NCI-H1048 (cell line): ENCODE measurements around the gene C10orf62.
"Not testable (repeated sequence)": the region's sequence is repeated elsewhere in the genome, so short reads cannot be mapped to it uniquely, and the experiment has no call there.

ENCODE experiments used
- DNase-seq: peaks from one replicate; lab custom pipeline; 2025; lab: John Stamatoyannopoulos, UW

C10orf62 gene

DNA sequence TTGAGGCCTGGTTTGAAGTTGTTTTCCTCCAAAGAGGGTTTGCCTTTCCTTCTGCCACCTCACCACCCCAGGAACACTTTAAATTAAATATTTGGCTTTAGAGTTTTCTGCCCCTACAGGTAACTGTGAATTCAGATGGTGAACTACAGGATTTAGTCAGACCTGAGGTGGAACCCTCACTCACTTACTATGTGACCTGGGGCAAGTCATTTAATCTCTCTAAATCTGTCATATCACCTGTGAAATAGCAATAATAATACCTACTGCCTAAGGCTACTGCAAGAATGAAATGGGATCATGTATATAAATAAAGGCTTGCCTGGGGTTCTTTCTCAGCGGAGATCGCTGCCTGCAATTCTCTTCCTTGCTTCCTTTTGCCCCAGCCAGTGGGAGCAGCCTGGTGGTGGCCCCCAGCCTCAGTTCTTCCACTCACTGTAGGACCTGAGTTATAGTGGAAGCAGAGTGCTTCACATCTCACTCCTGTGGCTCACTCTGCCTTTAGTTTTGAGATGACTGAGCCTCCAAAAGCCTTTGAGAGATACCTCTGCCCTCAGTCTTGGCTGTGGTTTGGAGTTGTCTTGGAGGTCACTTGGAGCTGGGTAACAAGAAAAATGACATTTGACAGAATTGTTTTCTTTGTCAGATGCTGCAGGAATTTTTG is 23.1 kb upstream of the C10orf62 start:
- no peak for DNase-seq

DNA sequence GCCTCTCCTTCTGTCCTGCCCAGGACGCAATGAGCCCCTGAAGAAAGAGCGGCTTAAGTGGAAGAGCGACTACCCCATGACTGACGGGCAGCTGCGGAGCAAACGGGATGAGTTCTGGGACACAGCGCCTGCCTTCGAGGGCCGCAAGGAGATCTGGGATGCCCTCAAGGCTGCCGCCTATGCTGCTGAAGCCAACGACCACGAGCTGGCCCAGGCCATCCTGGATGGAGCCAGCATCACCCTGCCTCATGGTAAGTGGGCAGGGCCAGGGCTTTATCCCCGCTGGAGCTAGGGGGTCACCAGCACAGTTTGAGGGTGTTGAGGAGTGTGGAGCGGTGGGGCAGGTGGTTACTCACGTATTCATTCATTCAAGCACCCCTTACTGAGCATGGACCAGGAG is 21.6 kb upstream of the C10orf62 start:
- no peak for DNase-seq

DNA sequence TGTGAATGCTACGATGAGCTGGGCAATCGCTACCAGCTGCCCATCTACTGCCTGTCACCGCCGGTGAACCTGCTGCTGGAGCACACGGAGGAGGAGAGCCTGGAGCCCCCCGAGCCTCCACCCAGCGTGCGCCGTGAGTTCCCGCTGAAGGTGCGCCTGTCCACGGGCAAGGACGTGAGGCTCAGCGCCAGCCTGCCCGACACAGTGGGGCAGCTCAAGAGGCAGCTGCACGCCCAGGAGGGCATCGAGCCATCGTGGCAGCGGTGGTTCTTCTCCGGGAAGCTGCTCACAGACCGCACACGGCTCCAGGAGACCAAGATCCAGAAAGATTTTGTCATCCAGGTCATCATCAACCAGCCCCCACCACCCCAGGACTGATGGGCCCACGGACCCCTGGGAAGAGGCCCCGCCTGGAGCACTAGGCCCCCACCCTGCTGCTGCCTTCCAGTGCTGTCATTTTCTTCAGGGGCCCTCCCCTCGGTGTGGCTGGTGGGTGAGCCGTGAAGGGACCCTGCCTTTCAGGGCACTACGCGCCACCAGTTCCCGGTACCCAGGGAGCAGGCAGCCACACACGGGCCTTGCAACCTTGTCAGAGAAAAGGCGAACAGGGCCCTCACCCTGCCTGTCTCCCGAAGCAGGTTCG is 19.3 kb upstream of the C10orf62 start:
- no peak for DNase-seq

DNA sequence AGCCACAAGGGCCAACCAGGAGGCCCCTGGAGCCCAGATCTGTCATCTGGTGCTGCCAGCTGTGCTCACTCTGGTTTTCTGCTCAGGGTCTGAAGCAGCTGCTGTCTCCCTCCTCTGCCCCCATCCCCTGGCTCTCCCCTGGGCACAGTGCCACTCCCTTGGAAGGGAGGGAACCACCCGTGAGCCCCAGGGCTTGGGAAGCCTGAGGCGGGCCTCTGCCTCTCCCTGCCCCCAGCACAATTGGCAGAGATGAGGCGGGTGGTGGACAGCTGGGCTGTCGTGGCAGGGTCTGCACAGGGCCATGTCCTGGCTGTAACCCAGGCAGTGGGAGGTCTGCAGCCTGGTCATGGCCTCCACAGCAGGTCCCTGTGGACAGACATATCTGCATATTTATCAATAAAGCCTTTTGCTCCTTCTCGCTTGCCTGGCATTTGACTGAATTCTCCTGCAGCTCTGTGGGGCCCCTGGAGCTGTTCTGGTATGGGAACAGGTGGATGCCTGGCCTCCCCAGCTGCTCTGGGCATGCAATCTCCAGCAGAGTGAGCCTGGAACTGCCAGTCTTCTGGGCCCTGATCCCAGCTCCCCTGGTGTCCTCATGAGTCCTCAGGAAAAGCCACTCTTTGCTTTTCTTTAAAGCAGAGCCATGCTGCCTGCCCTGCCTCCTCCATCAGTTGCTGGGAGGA is 18.6 kb upstream of the C10orf62 start:
- no peak for DNase-seq

DNA sequence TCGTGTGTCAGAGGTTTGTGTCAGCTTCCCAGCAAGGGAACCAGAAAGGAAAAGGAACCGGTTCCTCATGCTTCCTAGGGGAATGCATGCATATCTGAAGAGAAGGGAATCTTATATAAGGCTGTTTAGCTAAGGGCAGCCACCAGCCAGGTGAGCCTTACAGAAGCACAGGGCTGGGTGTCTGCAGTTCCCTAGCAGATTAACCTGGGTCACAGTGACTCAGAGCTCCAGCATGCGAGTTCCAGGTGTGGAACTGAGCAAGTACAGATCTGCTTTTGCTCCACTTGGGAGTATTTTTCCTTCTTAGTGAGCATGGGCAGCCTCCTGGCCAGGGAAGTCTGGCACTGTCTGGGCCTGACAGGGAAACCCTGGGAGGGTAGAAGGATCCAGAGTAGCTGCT is 17.9 kb upstream of the C10orf62 start:
- DNase-seq: no peak

DNA sequence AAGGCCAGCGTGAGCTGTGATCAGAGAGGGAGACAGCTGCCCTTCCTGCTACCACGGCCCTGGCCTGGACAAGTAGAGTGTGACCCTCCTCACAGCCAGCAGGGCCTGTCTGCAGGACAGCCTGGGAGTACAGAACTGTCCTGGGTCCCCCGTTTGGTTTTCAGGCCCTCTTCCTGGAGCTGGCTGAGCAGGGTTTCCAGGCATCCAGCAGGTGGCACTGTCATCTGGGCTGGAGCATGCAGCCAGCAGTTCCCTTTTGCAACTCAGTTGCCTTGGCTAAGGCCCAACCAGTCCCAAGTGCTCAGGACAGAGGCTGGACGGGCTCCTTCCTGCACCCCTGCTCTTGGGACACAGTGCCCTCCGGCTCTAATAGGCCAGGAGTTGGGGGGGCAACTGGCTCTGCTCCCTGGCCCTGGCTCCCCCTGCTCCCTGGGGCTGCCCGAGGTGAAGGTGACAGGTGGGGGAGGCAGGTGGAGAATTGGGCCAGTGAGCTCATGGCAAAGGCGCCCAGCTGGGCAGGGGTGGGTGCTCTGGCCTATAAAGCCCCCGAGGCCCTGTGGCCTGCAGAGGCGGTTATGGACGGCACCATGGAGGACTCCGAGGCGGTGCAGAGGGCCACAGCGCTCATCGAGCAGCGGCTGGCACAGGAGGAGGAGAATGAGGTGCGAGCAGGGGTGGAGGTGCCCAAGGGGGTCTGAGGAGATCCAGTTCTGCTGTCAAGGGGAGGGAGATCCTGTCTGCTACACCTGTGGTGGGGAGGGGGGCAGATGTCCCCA is 17.1 kb upstream of the C10orf62 start, which contains the start of gene ANKRD2:
Gene ANKRD2, plus strand, starts transcription at position 566 of the 776 bp plus-strand sequence. Its CDS starts 10 bp downstream, at position 576.
- DNase-seq: no peak

DNA sequence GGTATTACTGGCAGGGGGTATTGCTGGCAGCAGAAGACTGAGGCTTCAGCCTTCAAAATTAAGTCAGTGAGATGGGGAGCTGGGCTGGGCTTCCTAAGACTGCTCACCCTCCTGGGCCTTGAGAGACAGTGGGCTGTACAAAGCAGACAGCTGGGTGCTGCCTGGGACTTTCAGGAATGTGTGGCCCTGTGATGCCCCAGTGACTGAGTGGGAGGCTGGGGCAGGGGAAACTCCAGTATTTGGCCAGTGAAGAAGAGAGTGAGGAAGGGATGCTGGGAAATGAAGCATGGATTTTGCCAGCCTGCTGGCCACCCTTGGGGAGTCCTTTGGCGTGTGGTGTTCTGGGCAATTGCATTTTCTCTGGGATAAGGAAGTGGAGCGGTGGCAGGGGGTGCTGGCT is 16.5 kb upstream of the C10orf62 start:
- DNase-seq: no peak

DNA sequence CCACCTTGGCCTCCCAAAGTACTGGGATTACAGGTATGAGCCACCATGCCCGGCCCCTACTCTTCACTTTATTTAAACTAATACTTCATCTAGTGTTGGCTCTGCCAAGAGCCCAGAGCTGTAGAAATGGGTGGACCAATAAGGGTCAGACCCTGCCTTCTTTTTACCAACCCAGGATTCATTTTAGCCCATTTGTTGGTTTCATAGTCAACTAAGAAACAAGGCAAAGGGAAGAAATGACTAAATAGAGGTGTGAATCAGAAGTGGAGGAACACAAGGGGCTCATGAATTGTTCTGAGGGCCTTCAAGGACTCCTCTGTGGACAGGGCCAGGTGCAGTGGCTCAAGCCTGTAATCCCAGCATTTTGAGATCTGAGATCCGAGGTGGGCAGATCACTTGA is 15.8 kb upstream of the C10orf62 start:
- DNase-seq: no peak

DNA sequence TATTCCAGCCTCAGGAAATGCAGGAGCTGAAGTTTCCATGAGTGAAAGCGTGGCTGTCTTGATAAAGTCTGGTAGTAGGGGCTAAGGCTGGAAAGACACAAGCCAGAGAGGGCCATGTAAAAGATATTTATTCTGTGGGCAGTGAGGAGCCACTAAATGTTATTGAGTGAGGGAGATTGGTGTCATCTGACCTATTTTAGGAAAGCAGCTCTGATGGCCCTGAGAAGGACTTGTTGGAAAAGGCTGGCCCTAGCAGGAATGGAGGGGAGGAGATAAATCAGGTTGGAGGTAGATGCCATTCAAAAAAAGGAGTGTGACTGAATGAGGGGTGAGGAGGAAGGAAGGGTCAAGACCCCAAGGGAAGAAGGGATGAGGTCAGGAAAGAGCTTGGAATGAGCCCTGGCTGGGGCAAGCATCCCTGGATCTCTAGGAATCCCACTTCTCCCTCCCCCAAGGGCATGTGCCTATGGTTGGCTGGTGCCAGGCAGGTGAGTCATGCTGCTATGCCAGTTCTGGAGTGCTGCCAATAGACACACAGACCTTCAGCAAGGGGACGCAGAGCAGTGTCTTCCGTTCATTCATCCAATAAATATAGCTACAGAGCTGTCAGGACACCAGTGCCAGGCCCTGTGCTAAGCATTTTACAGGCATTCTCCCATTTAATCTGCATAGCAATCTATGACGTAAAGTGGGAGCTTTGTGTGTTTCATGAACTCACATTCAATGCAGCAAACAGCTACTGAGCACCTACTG is 15.0 kb upstream of the C10orf62 start:
- DNase-seq: peak; percentile 53

DNA sequence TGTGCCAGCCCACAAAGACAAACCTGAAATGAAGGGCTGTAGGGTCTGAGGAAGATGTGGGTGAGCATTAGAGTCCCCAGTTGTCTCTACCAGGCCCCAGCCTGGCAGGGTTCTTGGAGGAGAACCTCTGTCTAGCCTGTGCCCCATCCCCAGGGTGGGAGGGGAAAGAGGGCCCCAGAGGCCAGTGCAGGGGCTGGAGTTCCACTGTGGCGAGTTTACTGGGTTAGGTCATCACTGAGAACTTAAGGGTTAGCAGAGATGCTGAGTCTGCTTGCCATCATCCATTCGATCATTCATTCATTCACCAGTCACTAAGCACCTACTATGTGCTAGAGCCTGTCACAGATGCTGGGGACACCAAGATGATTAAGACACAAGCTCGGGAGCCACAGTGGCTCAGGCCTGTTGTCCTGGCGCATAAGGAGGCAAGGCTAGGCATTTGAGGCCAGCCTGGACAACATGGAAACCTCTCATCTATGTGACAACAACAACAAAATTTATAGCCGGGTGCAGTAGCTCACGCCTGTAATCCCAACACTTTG is 14.3 kb upstream of the C10orf62 start:
- DNase-seq: no peak

DNA sequence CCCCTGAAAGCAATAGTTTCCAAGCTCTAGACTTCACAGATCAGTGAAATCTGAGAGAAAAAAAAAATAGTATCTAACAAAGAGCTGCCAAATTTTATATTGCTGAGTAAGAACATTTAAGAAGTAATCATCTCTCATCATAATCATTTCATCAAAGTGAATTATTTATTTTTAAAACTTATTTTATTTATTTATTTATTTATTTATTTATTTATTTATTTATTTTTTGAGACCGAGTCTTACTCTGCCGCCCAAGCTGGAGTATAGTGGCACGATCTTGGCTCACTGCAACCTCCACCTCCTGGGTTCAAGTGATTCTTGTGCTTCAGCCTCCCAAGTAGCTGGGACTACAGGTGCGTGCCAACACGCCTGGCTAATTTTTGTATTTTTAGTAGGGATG is 13.0 kb upstream of the C10orf62 start:
- DNase-seq: not testable (repeated sequence)

DNA sequence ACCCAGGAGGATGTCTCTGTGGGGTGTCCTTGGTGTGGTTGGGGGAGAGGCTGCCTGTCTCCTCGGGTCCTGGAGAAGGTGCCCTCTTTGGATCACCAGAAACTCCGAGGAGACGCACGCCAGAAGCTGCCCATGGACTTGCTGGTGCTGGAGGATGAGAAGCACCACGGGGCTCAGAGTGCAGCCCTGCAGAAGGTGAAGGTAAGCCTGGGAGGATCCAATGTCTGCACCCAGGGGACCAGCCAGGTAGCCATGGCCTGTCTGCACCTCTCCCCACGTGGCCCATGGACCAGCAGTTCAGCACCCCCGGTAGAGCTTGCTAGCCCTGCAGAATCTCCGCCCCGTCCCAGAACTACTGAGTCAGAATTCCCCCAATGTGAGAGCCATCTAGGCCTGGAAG is 11.8 kb upstream of the C10orf62 start:
- DNase-seq: no peak

DNA sequence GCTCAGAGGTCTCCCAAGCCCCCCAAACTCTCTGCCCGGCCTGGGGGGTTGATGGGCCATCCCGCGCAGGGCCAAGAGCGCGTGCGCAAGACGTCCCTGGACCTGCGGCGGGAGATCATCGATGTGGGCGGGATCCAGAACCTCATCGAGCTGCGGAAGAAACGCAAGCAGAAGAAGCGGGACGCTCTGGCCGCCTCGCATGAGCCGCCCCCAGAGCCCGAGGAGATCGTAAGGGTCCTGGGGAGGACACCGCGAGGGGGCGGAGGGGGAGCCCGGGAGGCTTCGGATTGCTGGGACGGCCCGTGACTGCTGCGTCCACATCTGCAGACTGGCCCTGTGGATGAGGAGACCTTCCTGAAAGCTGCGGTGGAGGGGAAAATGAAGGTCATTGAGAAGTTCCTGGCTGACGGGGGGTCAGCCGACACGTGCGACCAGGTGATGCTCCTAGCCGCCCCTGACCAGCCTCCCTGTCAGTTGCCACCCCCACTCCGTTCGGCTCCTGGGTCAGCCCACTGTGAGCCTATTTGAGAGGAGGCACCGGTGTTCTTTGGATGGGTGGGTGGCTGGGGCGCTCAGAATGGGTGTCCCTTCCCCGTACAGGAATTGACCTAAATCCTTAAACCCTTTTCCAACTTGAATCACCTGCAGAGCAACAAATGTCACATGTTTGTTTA is 11.2 kb upstream of the C10orf62 start:
- DNase-seq: no peak

DNA sequence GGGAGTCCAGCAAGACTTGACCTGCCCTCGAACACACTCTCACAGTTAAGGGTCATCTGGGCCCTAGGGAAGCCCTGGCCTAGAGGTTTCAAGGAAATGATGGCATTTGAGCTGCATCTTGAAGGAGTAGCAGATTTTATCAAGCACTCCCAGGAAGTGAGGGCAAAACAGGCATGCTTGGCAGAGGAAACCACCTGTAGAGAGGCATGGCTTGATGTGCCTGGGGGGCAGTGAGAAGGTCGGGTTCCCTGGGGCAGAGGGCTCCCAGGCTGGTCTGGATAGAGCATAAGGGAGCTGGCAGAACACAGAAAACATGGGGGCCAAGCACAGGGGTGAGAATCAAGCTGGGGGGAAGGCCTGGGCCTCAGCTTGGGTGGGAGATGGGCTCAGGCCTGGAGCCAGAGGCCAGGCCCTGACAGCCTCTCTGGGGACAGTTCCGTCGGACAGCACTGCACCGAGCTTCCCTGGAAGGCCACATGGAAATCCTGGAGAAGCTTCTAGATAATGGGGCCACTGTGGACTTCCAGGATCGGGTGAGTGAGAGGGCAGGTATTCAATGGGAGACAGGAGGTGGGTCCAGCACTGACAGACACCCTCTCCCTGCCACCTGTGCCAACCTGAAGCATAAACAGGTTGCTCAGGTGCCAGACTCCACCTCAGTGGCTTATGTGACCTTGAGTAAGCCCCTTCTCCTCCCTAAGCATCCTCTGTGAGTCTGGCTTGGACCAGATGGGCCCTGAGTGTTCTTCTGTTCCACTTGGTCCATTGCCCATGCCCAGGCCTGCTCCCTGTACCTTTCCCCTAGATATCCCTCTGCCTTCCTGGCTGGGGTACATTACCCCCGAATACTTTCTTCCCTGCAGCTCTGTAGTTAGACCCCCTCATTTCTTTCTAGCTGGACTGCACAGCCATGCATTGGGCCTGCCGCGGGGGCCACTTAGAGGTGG is 8.8 kb upstream of the C10orf62 start:
- no peak for DNase-seq

DNA sequence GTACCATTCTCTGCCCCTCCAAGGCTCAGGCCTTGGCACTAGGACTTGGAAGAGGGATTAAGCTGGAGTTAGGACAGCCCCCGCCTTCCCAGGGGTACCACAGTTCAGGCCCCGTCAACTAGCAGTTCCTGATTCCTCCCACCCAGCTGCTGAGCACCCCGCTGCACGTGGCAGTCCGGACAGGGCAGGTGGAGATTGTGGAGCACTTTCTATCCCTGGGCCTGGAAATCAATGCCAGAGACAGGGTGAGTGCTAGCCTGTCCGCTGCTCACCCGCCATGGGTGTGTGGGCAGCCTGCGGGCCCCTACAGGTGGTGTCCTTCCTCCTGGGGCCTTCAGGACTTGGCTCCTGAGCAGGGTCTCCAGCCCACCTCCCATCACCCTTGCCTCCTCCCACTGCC is 7.4 kb upstream of the C10orf62 start:
- DNase-seq: no peak

DNA sequence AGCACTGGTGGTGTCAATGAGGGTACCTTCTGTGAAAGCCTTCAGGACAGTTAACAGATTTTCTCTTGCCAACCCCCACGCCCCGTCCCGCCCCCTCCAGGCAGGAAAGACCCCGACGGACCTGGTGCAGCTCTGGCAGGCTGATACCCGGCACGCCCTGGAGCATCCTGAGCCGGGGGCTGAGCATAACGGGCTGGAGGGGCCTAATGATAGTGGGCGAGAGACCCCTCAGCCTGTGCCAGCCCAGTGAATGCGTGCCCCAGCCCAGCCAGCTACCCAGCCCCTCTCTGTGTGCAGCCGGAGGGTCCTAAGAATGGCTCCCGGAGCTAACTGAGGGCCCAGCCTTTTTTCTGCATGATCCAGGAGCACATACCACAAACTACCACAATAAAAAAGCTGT is 6.0 kb upstream of the C10orf62 start:
- DNase-seq: no peak

DNA sequence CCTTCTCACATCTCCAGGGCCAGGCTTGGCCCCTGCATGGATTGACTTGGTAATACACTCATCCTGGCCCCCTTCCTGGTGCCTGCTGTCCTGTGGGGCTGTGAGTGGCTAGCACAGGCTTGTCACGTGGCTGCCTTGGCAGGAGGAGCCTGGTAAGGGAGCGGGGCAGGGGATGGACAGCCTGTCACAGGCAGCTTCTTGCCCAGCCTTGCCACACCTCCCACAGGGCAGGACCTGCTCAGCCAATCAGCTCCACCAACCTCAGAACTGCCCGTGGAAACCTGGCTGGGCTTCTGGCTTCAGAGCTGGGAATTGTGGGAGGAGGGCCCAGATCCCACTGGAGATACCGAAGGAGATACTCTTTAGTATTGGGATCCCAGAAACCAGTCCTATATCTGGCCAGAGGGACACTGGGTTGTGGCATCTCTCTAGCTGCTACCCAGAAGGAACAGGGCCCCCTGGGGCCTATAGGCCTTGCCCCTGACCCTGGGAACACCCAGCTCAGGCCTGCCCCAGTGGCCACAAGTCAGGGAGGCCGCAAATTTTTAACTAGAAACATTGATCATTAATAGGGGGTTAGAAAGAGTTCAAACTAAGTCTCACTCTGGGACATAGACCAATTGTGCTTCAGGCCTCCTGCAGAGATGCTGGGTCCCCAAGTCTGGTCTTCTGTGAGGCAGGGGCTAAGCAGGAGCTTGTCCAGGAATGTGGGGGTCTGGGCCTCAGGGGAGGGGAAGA is 5.3 kb upstream of the C10orf62 start, which contains the start of gene HOGA1:
Gene HOGA1, plus strand, starts transcription at position 330 of the 738 bp plus-strand sequence. Its CDS starts 315 bp downstream, at position 645.
- no peak for DNase-seq

DNA sequence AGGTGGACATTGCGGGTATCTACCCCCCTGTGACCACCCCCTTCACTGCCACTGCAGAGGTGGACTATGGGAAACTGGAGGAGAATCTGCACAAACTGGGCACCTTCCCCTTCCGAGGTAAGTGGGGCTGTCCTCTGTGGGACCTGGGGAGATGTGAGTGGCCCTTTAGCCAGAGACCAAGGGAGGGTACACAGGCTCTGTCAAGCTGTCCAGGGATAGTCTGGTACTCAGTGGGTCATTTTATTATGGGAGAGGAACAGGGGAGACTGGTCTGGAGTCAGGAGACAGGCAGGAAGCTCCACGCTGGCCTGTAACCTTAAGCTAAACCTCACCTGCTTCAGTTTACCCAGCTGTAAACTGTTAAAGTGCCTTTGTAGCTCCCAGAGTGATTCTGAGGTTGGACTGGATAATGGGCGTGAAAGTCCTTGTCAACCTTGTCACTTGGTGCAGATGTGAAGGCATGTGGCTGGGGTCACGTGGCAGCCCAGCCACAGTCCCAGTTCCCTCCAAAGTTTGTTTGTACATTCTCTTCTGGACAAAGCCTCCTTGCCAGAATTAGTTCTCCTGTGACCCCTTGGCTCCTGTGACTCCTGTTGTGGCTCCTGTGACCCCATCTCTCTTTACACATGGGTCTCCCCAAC is 4.6 kb upstream of the C10orf62 start:
- DNase-seq: no peak

DNA sequence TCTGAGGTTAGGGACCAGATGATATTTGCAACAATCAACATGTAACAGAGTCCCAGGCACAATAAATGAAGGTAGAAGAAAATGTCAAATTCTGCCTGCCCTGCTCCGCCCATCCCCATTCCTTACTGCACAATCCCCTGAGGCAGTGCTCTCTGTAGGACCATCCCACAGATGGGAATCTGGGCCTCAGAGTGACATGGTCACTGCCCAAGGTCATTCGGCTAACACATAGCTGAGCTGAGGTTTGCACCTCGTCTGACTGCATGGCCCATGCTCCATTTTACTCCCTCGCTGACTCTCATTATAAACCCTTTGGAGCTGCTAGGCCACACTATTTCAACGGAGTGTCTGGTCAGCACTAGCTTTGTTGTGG is 4.1 kb upstream of the C10orf62 start:
- no peak for DNase-seq
